ENCODE data around the gene TIFAB.
"Not testable (repeated sequence)": the region's sequence is repeated elsewhere in the genome, so short reads cannot be mapped to it uniquely, and the experiment has no call there.

TIFAB gene, protein sequence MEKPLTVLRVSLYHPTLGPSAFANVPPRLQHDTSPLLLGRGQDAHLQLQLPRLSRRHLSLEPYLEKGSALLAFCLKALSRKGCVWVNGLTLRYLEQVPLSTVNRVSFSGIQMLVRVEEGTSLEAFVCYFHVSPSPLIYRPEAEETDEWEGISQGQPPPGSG

GRCh38 chr5:135452321-135453030, at the start of gene TIFAB:
Gene TIFAB (minus strand): TSS chr5:135452351. CDS start chr5:135449939, 2,412 bp downstream.
- DNase-seq = no peak

DNA sequence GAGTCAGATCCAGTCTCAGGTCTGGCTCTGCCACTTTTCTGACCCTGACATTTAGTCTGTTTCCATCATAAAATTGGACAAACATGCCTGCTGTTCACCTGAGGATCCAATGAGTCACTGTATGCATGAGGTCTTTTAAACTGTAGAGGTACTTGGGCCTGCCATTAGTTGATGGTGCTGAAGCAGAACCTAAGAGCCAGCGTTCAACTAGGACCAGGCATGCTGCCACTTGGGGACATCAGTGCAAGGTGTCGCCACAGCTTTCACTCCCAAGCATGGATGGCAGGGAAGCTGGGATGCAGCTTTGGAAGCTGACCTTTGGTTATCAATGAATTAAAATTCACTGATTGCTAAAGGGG, 46.5 kb upstream of the TIFAB start:
- no peak for DNase-seq

DNA sequence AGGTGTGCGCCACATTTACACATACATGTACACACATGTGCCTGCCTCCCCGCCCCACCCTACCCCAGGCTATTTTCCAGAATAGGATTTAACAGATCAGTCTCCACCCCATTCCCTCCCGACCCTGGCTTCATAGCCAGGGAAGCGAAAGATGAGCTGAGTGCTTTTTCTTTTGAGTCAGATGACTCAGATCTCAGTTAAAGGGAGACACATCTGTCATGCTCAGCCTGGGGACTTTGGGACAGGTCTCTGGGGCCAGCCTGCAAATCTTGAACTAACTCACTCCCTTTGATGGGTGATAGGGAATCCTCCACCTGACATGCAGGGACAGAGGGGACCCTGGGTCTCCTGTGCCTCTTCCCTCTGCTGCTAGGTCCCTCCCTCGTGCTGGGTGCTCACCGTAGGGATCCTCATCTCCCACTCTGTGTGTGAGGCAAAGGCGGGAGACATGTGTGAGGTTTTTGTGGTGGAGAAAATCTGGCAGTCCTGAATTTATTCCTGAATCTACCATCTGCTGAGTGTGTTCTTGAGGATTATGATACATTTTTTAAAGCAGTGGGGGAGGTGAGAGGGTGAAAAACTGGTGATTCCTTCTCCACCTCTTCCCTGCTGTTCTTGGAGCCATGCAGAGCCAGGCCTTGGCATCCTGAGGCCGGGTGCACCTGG, 46.0 kb upstream of the TIFAB start:
- no peak for DNase-seq

DNA sequence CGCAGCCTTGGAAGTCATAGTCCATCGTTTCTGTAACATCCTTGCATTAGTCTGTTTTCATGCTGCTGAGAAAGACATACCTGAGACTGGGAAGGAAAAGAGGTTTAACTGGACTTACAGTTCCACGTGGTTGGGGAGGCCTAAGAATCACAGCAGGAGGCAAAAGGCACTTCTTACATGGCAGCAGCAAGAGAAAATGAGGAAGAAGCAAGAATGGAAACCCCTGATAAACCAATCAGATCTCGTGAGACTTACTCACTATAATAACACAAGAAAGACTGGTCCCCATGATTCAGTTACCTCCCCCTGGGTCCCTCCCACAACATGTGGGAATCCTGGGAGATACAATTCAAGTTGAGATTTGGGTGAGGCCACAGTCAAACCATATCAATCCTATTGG, 43.4 kb upstream of the TIFAB start:
- not testable (repeated sequence) for DNase-seq

DNA sequence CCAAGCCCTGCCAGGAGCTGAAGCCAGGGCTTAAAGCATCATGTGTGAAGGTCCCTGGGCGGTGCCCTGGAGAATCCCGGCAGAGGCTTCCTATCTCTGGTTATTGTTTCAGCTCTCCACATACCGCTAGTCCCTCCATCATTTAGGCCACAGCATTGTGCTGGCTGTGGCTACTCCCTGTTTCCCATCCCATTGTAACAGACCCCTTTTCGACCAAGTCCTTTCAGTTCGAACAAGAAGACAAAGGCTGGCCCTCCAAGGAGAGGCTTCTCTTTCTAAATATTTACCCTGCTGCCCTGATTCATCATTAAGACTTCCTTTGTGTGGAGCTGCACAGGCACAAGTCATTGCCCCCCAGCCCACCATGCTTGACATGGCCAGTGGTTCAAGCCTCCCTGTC, 42.0 kb upstream of the TIFAB start:
- no peak for DNase-seq

GRCh38 chr5:135493406-135494180, 41.4 kb upstream of the TIFAB start:
- no peak for DNase-seq

DNA sequence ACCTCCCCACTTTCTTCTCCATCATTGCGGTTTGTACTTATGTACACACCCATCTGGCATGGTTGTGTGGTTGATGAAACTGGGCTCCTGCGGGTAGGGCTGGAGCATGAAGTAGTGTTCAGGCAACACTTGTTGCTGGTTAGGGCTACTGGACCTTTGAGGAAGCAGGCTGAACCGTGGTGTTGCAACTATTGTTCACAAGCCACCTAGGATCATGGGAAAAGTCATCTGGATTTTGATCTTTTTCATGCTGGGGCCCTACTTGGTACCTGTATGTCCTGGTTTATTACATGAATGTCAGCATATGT, 40.1 kb upstream of the TIFAB start:
- DNase-seq = no peak

GRCh38 chr5:135491552-135492318, 39.6 kb upstream of the TIFAB start:
- no peak for DNase-seq

- DNase-seq = no peak
These were observed 38.9 kb upstream of the TIFAB start for GRCh38 chr5:135491038-135491551.

DNA sequence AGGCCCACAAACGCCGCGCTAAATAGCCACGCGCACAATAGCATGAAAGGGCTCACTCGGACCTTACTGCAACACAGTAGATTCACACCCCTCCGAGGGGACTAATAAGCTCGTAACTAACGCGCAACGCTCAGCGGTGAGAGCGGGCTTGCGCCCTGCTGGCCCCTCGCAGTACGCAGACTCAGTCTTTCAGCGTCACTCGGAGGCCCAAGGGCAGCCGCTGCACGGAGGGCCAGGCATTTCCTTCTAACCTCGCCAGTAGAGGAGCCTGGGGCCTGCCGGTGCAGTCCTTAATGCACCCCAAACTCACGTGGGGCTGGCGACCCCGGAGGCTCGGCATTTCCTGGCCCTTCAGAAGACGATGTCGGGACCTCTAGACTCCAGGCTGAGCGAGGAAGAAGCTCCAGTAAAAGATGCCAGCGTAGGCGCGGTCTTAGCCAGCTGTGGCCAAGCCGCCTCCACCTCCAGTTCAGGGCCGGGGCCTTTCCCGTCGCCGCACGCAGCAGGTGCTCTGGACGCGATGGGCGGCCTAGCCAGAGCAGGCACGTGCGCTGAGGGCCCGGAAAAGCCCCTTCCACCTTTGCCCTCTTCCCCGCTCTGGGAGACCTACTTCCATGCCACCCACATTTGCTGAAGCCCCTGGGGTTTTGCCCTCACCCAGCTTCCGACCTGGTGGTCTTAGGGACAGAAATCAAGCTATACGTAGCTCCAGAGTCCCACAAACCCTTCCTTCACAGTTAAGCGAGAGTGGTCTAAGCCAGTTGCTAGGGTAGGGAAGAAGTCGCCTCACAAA, 38.3 kb upstream of the TIFAB start:
- DNase-seq = no peak

DNA sequence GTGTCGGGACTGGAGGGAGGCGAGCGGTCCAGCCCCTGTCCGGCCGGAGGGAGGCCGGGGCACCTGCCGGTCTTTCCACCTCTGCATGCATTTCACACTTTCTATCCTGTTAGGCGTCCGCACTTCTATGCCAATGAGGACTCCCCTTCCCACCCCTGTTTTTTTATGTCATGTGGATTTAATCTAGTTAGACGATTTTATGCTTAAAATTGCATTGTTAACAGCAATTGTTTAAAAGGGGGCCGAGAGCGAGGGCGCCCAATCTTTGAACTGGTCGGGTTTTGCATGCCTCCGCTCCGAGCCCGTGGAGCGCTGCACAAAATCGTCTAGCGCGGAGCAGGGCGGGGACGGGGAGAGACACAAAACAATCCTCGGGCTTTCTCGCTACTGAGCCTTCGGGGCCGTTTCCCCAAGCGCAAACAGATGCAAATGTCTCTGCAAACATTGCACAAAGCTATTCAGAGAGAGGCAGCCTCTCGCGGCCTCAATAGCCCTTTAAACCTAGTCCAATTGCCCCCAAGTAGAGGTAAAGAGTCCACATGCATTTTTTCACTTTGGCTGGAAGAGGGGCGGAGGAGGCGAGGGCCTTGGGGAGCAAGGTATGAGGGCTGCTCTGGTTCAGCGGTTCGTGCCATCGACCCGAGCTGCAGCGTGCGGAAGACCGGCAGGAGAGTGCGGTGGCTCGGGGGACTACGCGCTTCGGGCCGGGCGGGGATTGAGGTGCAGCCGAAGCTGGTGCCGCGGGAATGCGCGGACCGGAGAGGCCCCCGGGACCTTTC, 37.5 kb upstream of the TIFAB start:
- no peak for DNase-seq

DNA sequence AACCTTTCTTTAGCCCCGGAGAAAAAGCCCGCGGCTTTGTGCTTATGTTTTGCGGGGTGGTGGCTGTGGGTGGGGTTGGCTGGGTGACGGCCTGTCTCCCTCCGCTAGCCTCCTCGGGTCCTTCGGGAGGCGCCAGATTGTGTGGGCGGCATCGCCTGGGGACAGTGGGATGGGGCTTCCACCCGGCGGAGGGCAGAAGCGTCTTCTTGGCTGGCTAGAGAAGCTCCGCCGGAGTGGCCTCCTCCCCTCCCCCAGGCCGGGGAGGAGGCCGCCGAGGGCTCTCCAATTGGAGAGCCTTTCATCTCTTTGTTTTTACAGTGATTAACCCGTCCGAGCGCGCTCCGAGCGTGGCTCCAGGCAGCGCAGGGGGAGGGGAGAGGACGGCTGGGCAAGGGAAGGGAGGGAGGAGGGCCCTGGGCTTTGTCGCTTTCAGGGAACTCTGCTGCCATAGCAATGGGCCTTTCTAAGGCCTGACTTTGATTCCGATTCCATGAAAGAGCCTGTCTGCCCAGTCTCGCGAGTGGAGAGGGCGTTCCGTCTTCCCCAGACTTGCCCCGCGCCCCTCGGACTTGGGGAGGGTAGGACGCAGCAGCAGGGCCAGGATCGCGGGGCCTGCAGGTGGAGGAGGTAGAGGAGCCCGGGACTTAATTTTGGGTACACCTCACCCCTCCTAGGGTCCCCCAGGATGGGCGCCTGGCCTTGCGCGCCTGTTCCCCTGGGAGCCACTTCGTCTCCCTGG, 36.7 kb upstream of the TIFAB start:
- DNase-seq = no peak

- DNase-seq = no peak
These were observed 35.8 kb upstream of the TIFAB start for GRCh38 chr5:135487839-135488514.

DNA sequence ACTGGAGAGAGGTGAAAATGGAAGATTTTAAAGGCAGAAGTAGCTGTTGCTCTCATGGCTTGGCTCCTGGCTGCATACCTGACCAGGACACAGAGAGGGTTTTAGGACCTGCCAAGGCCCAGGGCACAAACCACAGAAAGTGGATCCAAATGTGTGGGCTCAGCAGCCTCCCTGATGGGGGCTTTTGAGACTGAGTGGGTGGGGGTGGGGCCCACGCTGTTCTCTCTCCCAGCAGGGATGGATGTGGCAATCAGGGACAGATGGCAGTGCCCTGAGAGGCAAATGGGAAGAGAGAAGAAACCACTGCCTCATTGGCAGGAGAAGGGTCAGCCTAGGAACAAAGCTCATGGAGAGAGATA, 34.9 kb upstream of the TIFAB start:
- no peak for DNase-seq

DNA sequence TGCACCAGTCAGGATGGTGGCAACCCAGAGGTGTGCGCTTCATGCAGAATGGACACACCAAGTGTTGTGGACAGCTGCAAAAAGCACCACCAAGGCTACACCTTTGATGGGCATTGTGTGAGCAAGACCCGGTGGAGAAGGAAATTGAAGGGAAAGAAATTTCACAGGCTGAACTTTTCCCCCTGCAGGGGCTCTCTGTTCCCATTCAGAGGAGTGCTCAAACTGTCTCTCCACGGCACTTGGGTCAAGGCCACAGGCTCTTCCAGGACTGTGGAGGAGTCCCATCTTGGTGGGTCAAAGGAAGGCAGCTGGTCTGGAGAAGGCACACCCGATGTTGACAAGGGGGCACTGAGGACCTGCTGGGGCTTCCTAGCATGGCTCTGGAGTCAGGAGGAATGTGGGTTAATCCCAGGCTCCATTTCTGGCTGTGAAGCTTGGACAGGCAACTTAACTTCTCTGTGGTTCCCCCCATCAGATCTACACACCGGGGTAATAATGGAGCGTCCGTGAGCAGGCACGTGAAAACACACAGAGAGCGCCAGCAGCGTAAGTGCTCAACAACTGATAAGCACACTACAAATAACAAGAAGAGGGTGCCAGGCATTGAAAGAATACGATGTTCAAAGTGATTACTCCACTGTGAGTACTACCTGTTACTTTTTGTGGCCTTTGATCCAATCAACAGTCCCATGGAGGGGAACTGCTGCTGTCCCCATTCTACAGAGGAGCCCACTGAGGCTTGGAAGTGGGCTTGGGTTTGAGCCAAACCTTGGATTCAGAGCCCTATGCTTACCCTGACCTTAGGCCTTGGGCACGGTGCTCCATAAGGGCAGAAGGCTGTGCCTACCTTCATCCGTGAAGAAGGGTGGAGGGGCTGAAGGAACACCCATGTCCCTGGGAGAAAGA, 34.2 kb upstream of the TIFAB start:
- DNase-seq = no peak

GRCh38 chr5:135484674-135485086, 32.5 kb upstream of the TIFAB start:
- no peak for DNase-seq

DNA sequence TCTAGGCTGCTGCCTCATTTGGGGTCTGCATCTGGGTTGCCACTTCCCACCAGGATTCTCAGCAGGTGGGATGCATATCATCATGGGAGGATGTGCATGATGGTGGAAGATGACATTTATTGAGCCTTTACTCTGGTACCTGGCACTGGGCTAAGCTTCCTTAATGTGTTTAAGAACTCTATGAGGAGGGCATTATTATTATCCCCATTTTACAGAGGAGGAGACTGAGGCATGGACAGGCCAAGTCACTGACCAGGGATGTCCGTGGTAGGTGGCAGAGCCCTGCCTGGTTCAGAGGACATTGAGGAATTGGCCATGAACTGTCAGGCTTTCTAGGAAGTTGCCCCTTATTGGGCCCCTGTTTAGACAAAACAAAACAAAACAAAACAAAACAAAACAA, 31.1 kb upstream of the TIFAB start:
- DNase-seq = no peak

GRCh38 chr5:135482381-135482933, 30.3 kb upstream of the TIFAB start:
- no peak for DNase-seq

Measured in activated naive CD4-positive, alpha-beta T cell (primary cell).